Skeletal muscle tissue (tissue), 4 donors: Measurements from ENCODE around the gene GABRR2. TPM values are rescaled to one million over a fixed set of nuclear protein-coding genes. Genes with fewer than 3 reads are reported as not detected.

Experiments
- H3K27ac ChIP-seq: one replicate; pipeline ENCODE4 v1.7.0; 2013; ENCODE audit warnings: mild to moderate bottlenecking, low read depth, low read length, inconsistent platforms
- H3K27me3 ChIP-seq, 3 donors: one replicate each; pipeline ENCODE4 v1.7.0; 2013; ENCODE audit warnings: low read length in 3 of 3; ENCODE audit not compliant: control insufficient read depth in 3 of 3, insufficient read depth in 3 of 3
- H3K36me3 ChIP-seq, 3 donors: one replicate each; pipeline ENCODE4 v1.7.0; 2013; ENCODE audit warnings: low read length in 3 of 3; ENCODE audit not compliant: control insufficient read depth in 3 of 3, insufficient read depth in 3 of 3
- H3K4me1 ChIP-seq, 3 donors: one replicate each; pipeline ENCODE4 v1.7.0; 2013; ENCODE audit warnings: low read length in 3 of 3, mild to moderate bottlenecking in 3 of 3; ENCODE audit not compliant: control insufficient read depth in 3 of 3, insufficient read depth in 3 of 3
- H3K4me3 ChIP-seq, 3 donors: one replicate each; pipeline ENCODE4 v1.7.0; 2013; ENCODE audit warnings: low read length in 3 of 3
- H3K9ac ChIP-seq, 3 donors: one replicate each; pipeline ENCODE4 v1.7.0; 2013; ENCODE audit warnings: low read length in 3 of 3, mild to moderate bottlenecking in 3 of 3, moderate library complexity in 2 of 3, low read depth in 1 of 3
- H3K9me3 ChIP-seq, 3 donors: one replicate each; pipeline ENCODE4 v1.7.0; 2013; ENCODE audit warnings: low read length in 3 of 3; ENCODE audit not compliant: control insufficient read depth in 3 of 3
- total RNA-seq: library from RNA; depleted of rRNA; stranded (reverse); fragments of >200 nt; gene quantifications from one replicate; pipeline ENCODE4 v1.2.3, GENCODE V29; 2014
- donor health status: Osteomylitis.

Gene GABRR2
- total RNA-seq, 1 donor from 2014 or later: not detected

DNA sequence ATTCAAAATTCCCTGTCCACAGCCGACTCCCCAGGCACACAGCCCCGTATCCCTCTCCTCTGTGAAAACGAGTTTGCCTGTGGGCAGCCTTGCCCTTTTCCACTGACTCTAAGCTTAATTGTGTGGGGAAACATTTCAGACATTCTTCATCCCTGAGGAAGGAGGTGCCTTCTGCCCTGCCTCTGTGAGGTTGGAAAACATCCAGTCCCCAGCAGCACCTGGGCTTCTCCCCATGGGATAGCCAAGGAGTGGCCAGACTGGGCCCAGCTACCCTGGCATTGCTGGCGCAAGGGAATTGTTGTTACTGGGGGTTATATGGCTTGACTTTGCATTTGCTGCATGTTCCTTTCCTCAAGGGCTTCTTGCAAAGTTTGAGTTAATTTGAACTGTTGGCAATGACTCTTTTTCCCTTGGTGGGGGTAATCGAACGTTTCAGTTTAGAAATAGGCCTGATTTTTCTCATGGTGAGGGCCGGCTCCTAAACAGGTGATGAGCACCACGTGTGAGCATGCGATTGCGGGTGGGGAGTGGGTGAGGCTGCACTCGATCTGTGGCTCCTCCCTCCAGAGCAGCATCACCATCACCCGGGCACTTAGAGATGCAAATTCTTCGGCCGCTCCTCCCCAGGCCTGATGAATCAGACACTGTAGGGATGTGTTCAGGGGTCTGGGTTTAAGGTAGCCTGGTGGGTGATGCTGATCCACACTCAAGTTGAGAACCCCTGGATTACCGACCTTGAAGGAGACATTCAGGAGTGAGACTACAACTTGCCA is 29.9 kb downstream of the GABRR2 start:
- Histone ChIP-seq H3K9ac (no peak overlapping the region), H3K36me3 (no peaks in the 10 kb centered on the region), H3K4me1 (no peaks in the 10 kb centered on the region), H3K27ac (no peak overlapping the region), H3K9me3 (no peaks in the 10 kb centered on the region), H3K4me3 (no peak overlapping the region), H3K27me3 (no peaks in the 10 kb centered on the region)

DNA sequence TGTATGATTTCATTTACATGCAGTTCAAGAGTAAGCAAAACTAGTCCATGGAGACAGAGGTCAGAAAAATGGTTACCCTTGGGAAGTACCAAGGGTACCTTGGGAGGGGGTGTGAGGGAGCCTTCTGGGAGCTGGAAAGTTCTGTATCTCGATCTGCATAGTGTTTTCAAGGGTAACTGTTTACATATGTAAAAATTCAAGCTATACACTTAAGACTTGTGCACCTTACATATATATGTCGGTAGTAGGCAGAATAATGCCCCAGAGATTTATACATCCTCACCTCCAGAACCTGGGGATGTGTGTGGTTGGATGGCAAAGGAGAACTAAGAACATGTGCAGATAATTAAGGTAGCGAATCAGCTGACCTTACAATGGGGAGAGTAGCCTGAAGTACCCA is 31.0 kb downstream of the GABRR2 start:
- Histone ChIP-seq H3K9ac (no peak overlapping the region), H3K4me1 (no peaks in the 10 kb centered on the region), H3K27ac (no peak overlapping the region), H3K4me3 (no peak overlapping the region), H3K27me3 (no peaks in the 10 kb centered on the region), H3K36me3 (no peaks in the 10 kb centered on the region), H3K9me3 (no peaks in the 10 kb centered on the region)

DNA sequence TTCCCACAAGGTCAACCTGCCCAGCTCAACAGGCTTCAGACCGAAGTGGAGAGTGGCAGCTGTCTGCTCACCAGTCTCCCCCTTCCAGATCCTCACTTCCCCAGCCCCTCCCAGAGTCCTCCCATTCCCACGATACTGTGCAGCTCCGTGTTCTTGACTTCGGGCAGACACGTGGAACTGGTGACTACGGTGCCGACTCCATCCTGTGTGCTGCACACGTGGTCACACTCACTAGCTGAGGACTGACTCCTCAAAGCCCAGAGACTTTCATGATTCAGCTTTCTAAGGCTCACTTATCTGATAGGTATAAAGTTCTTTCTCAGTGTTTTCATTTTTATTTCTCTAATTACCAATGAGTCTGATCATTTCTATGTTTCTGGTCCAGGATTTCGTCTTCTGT is 32.4 kb downstream of the GABRR2 start:
- Histone ChIP-seq H3K4me1 (no peaks in the 10 kb centered on the region), H3K36me3 (no peaks in the 10 kb centered on the region), H3K9me3 (no peaks in the 10 kb centered on the region), H3K9ac (no peak overlapping the region), H3K4me3 (no peak overlapping the region), H3K27ac (no peak overlapping the region), H3K27me3 (no peaks in the 10 kb centered on the region)

DNA sequence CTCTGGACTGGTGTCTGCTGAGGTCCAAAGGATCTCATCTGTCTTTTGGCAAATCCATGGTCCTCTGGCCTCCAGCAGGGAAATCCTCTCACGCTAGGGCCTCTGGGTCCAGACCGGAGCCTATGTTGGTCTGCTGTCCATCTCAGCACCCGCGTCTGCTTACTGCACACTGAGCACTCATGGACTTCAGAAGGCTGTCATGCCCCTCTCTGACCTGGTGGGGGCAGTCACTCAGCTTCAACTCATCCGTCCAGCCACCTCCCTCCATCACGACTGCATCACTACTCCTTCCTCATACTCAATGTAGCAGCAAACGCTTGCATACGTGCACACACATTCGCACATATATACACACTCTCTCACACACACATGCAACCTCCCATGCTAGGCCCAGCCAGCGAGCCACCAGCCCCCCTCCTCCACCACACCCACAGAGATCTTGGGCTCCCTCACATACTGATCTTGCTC is 33.3 kb downstream of the GABRR2 start:
- H3K27ac ChIP-seq: no peak overlapping the region
- H3K9ac ChIP-seq: no peak overlapping the region
- no peaks in the 10 kb centered on the region for H3K36me3 ChIP-seq
- no peaks in the 10 kb centered on the region for H3K9me3 ChIP-seq
- H3K27me3 ChIP-seq: no peaks in the 10 kb centered on the region
- no peaks in the 10 kb centered on the region for H3K4me1 ChIP-seq
- no peak overlapping the region for H3K4me3 ChIP-seq

DNA sequence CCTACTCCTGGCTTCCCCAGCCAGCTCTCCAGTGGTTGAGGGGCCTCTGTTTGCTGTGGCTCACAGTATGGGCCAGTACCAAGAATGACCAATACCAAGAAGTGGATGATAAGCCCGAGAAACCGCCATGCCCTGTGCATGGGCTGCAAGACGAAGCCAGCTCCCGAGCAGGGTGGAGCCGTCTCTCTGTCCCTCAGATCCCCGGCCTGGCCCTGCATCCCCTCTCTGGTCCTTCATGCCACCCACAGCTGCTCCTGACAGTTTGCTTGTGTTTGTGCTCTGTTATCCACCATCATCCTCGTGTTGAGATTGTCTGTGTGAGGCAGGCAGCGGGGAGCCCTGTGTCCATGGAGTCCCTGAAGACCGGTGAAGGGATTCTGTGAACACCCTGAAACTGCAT is 36.1 kb downstream of the GABRR2 start:
- Histone ChIP-seq H3K36me3 (no peaks in the 10 kb centered on the region), H3K4me3 (no peak overlapping the region), H3K27me3 (no peaks in the 10 kb centered on the region), H3K9me3 (no peaks in the 10 kb centered on the region), H3K27ac (no peak overlapping the region), H3K9ac (no peak overlapping the region), H3K4me1 (no peaks in the 10 kb centered on the region)

DNA sequence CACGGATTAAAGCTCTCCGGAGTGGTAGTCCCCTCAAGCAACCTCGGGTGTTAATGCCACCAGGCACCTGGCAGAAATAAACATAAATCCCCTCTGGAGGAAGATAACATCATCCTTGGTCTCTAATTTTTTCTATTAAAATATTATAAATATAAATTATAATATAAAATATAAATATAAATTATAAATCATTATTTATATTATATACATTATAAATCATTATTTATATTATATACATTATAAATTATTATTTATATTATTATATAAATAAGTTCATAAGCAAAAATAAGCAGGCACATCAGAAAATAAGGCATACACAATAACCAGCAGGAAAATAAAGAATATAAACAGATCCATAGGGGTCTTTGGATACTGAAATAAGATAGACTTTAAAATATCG is 39.2 kb downstream of the GABRR2 start:
- no peaks in the 10 kb centered on the region for H3K27me3 ChIP-seq
- H3K9ac ChIP-seq: no peak overlapping the region
- H3K36me3 ChIP-seq: no peaks in the 10 kb centered on the region
- no peaks in the 10 kb centered on the region for H3K4me1 ChIP-seq
- H3K4me3 ChIP-seq: no peak overlapping the region
- no peak overlapping the region for H3K27ac ChIP-seq
- no peaks in the 10 kb centered on the region for H3K9me3 ChIP-seq

DNA sequence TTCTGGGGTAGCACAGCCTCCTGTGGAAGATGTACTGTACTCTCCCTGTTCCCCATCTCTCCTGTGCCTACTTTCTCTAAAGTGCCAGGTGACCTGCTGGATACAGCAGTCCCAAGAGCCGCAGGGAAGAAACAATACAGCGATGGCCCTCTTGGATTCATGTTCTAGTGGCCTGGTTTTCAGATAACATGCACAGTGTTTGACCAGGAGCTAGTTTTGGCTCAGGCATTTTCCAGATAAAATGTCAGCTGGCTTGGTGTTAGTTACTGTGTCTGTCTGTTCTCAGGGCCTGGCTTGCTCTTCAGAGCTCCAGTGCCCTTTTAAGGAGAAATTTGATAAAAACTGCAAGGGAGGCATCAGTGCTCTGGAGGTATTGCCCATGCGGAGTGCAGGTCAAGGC is 41.3 kb downstream of the GABRR2 start:
- no peak overlapping the region for H3K9ac ChIP-seq
- no peaks in the 10 kb centered on the region for H3K36me3 ChIP-seq
- no peak overlapping the region for H3K27ac ChIP-seq
- no peaks in the 10 kb centered on the region for H3K9me3 ChIP-seq
- no peaks in the 10 kb centered on the region for H3K27me3 ChIP-seq
- no peak overlapping the region for H3K4me3 ChIP-seq
- no peaks in the 10 kb centered on the region for H3K4me1 ChIP-seq

DNA sequence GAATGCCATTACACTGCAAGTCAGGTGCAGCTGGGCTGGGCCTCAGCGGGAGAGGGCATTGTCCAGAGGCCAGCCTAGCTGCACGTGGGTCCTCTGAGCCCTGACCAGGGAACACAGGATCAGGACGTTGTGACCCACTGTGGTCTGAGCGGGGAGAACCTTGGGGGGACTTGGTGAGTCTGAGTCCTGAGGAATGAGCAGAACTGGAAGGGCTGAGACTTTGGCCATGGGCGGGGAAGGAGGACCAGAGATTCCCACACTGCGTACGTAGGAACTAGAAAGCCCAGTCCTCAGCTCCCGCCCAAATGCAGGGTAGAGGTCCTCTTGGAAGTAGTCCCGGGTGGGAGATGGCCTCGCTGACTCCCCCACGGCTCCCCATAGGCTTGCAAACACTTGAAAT is 42.5 kb downstream of the GABRR2 start:
- no peaks in the 10 kb centered on the region for H3K27me3 ChIP-seq
- H3K27ac ChIP-seq: no peak overlapping the region
- no peak overlapping the region for H3K9ac ChIP-seq
- no peaks in the 10 kb centered on the region for H3K36me3 ChIP-seq
- no peak overlapping the region for H3K4me3 ChIP-seq
- H3K4me1 ChIP-seq: peaks cover 0 to 2% (median 0%) of the 10 kb centered on the region in 3 donors
- no peaks in the 10 kb centered on the region for H3K9me3 ChIP-seq

DNA sequence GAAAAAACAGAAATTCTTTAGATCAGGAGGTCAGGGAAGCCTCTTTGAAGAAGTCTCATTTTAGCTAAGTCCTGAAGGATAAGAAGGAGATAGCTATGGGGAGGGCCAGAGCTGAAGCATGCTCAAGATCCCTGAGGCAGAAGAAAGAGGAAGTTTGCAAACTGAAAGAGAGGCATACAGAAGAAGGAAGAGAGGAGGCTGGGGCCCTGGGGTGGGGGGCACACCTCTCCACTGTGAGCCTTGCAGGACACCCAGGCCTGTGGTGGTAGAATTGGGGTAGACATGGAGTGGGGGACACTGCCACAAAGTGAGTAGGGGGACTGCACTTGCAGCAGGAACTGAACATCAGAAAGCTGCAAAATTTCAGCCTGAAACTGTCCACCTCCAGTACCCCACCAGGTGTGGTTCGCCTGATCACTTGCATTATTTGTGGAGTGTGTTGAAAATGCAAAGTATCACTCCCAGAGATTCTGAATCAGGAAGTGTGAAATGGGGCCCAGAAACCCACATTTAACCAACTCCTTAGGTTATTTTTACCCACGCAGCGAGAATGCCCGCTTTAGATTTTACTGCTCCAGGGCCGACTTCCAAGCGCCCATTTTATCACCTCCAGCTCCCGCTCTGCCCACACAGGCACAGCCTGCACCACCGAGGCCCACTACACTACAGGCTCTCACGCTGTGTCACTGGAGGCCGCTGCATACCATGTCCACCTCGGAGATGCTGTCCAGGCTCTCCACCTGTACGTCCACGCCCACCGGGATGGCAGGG is 44.0 kb downstream of the GABRR2 start:
- no peak overlapping the region for H3K27ac ChIP-seq
- H3K9me3 ChIP-seq: no peaks in the 10 kb centered on the region
- H3K27me3 ChIP-seq: no peaks in the 10 kb centered on the region
- H3K4me3 ChIP-seq: no peak overlapping the region
- H3K4me1 ChIP-seq: peaks cover 0 to 2% (median 0%) of the 10 kb centered on the region in 3 donors
- no peak overlapping the region for H3K9ac ChIP-seq
- H3K36me3 ChIP-seq: no peaks in the 10 kb centered on the region

DNA sequence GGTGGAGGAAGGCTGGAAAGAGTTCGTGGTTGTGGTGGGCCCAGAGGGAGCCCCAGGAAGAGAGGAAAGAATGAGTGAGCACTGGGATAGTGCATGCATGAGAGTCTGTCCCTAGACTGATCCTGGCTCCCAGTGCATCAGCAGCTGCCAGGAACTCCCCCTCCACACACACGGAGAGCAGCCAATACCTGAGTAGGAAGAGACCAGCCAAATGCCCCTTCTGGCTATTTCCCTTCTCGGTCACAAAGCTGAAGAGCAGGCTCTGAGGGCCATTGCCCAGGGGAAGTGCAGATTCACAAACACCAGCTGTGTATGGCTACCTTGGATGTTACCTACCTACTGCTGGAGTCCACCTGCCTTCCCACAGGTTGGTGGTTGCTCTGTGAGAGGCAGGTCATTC is 45.1 kb downstream of the GABRR2 start:
- no peaks in the 10 kb centered on the region for H3K27me3 ChIP-seq

More for the DNA sequence above, 45.1 kb downstream of the GABRR2 start:
- Histone ChIP-seq H3K9ac (no peak overlapping the region), H3K36me3 (no peaks in the 10 kb centered on the region), H3K4me3 (no peak overlapping the region), H3K27ac (no peak overlapping the region), H3K4me1 (peaks cover 0 to 2% (median 0%) of the 10 kb centered on the region in 3 donors), H3K9me3 (no peaks in the 10 kb centered on the region)
